22Rv1 (cell line): ENCODE measurements around the gene FGF11.

Experiments
- CTCF ChIP-seq: fragments of 450-650 bp; IDR thresholded peaks from 2 replicates; pipeline ENCODE4 v1.5.1; 2017; ENCODE audit warnings: mild to moderate bottlenecking
- ZFX ChIP-seq: fragments of 450-650 bp; IDR thresholded peaks from 2 replicates; pipeline ENCODE4 v1.6.1; 2017; ENCODE audit warnings: antibody characterized with exemption, borderline replicate concordance

GRCh38 chr17:7440113-7440833 is 961 bp downstream of the FGF11 start:
- TF ChIP-seq CTCF (no peak), ZFX (no peak)
